Neural progenitor cell (in vitro differentiated cells): ENCODE measurements around the gene PGP. TPM values are rescaled to one million over a fixed set of nuclear protein-coding genes. Genes with fewer than 3 reads are reported as not detected.

Source experiments
- DNase-seq: peaks from one replicate; pipeline ENCODE4 v3.0.0-alpha.2; 2016; ENCODE audit warnings: low spot score
- H2AFZ ChIP-seq: fragments of 200-600 bp; sonication (generic); replicated peaks from 2 replicates; pipeline ENCODE4 v1.6.1; 2016; ENCODE audit warnings: antibody characterized with exemption
- H3F3A ChIP-seq: fragments of 200-600 bp; sonication (generic); 2 replicates; pipeline ENCODE4 v1.6.1; 2016; ENCODE audit warnings: antibody characterized with exemption, low read depth
- H3K27ac ChIP-seq: fragments of 200-600 bp; sonication (generic); 2 replicates; pipeline ENCODE4 v1.5.1; 2016; ENCODE audit warnings: mild to moderate bottlenecking
- H3K27me3 ChIP-seq: fragments of 200-600 bp; sonication (generic); 2 replicates; pipeline ENCODE4 v1.6.1; 2016; ENCODE audit warnings: mild to moderate bottlenecking, moderate library complexity
- H3K36me3 ChIP-seq: fragments of 200-600 bp; sonication (generic); 2 replicates; pipeline ENCODE4 v1.5.1; 2016
- H3K4me1 ChIP-seq: fragments of 200-600 bp; sonication (generic); 2 replicates; pipeline ENCODE4 v1.6.1; 2016; ENCODE audit warnings: mixed run types
- H3K4me2 ChIP-seq: fragments of 200-600 bp; sonication (generic); 2 replicates; pipeline ENCODE4 v1.6.1; 2016
- H3K4me3 ChIP-seq: fragments of 200-600 bp; sonication (generic); 2 replicates; pipeline ENCODE4 v1.5.1; 2016
- H3K79me2 ChIP-seq: fragments of 200-600 bp; sonication (generic); 2 replicates; pipeline ENCODE4 v1.6.1; 2016; ENCODE audit warnings: low read depth
- H3K9ac ChIP-seq: fragments of 200-600 bp; sonication (generic); 2 replicates; pipeline ENCODE4 v1.6.1; 2016
- H3K9me3 ChIP-seq: fragments of 200-600 bp; sonication (generic); 2 replicates; pipeline ENCODE4 v1.5.1; 2016; ENCODE audit warnings: low read depth
- H4K20me1 ChIP-seq: fragments of 200-600 bp; sonication (generic); 2 replicates; pipeline ENCODE4 v1.6.1; 2016; ENCODE audit warnings: low read depth
- H3K27ac Mint-ChIP-seq: 3 replicates; pipeline ENCODE4 v1.8.0; 2021; ENCODE audit warnings: mixed read lengths
- H3K27me3 Mint-ChIP-seq: 2 replicates; pipeline ENCODE4 v1.8.0; 2022; ENCODE audit warnings: low read depth, mild to moderate bottlenecking, inconsistent platforms, moderate library complexity, mixed read lengths; ENCODE audit not compliant: insufficient read depth
- H3K36me3 Mint-ChIP-seq: 3 replicates; pipeline ENCODE4 v1.8.0; 2021; ENCODE audit warnings: mixed read lengths
- H3K4me1 Mint-ChIP-seq: 3 replicates; pipeline ENCODE4 v1.8.0; 2021; ENCODE audit warnings: mixed read lengths
- H3K4me3 Mint-ChIP-seq: 3 replicates; pipeline ENCODE4 v1.8.0; 2021; ENCODE audit warnings: mild to moderate bottlenecking, moderate library complexity, mixed read lengths
- H3K9me3 Mint-ChIP-seq: 3 replicates; pipeline ENCODE4 v1.8.0; 2020; ENCODE audit warnings: mixed read lengths
- CTCF ChIP-seq: fragments of 200-600 bp; sonication (generic); IDR thresholded peaks from 2 replicates; pipeline ENCODE4 v1.5.1; 2017; ENCODE audit warnings: antibody characterized with exemption, mild to moderate bottlenecking
- EZH2 ChIP-seq: fragments of 200-600 bp; sonication (generic); IDR thresholded peaks from 2 replicates; pipeline ENCODE4 v1.6.1; 2017; ENCODE audit warnings: antibody characterized with exemption, mild to moderate bottlenecking, moderate library complexity
- EZH2phosphoT487 ChIP-seq: fragments of 200-600 bp; sonication (generic); IDR thresholded peaks from 2 replicates; pipeline ENCODE4 v1.6.1; 2017; ENCODE audit warnings: antibody characterized with exemption
- total RNA-seq: library from RNA; depleted of rRNA; stranded (reverse); fragments of >200 nt; gene quantifications from 2 replicates; pipeline ENCODE4 v1.2.3, GENCODE V29; 2015; ENCODE audit warnings: low replicate concordance

PGP gene
- total RNA-seq, 1 donor from 2014 or later = 13.3 TPM

GRCh38 chr16:2177561-2177960, 37.1 kb downstream of the PGP start:
- Histone ChIP-seq H3K36me3 (no peaks in the 10 kb centered on the region), H3K9me3 (no peaks in the 10 kb centered on the region), H2AFZ (no peak overlapping the region), H3K9ac (no peak overlapping the region), H3K4me3 (no peak overlapping the region), H3K4me1 (no peaks in the 10 kb centered on the region), H3K4me2 (no peak overlapping the region), H3K79me2 (no peaks in the 10 kb centered on the region), H3F3A (peaks cover 5% of the 10 kb centered on the region), H3K27ac (no peak overlapping the region), H3K27me3 (no peaks in the 10 kb centered on the region), H4K20me1 (no peaks in the 10 kb centered on the region)
- TF ChIP-seq CTCF = no peak
- no peak for TF ChIP-seq EZH2phosphoT487
- TF ChIP-seq EZH2 = no peak
- H3K9me3 Mint-ChIP-seq = no peaks in the 10 kb centered on the region
- peaks cover 3% of the 10 kb centered on the region for H3K4me1 Mint-ChIP-seq
- H3K27ac Mint-ChIP-seq = no peak overlapping the region
- H3K36me3 Mint-ChIP-seq = peaks cover 2% of the 10 kb centered on the region
- no peak for DNase-seq
- peaks cover 5% of the 10 kb centered on the region for H3K27me3 Mint-ChIP-seq
- no peak overlapping the region for H3K4me3 Mint-ChIP-seq

- no peaks in the 10 kb centered on the region for H3K9me3 Mint-ChIP-seq
- H3K4me3 ChIP-seq = no peak overlapping the region
- no peak overlapping the region for H3K4me3 Mint-ChIP-seq
- no peak overlapping the region for H3K9ac ChIP-seq
- no peaks in the 10 kb centered on the region for H3K36me3 ChIP-seq
- H3K9me3 ChIP-seq = no peaks in the 10 kb centered on the region
- H3K27ac Mint-ChIP-seq = no peak overlapping the region
- H3K27me3 ChIP-seq = no peaks in the 10 kb centered on the region
- H3K4me1 ChIP-seq = no peaks in the 10 kb centered on the region
- DNase-seq = no peak
- no peak overlapping the region for H3K4me2 ChIP-seq
- peaks cover under 1% of the 10 kb centered on the region for H3K36me3 Mint-ChIP-seq
- TF ChIP-seq EZH2phosphoT487 (no peak), CTCF (no peak), EZH2 (no peak)
- peaks cover 5% of the 10 kb centered on the region for H3K27me3 Mint-ChIP-seq
- no peaks in the 10 kb centered on the region for H3K79me2 ChIP-seq
- H2AFZ ChIP-seq = no peak overlapping the region
- H3K27ac ChIP-seq = no peak overlapping the region
- H4K20me1 ChIP-seq = no peaks in the 10 kb centered on the region
- H3K4me1 Mint-ChIP-seq = peaks cover 3% of the 10 kb centered on the region
- H3F3A ChIP-seq = peaks cover 5% of the 10 kb centered on the region
Observed at GRCh38 chr16:2177101-2177500, 37.5 kb downstream of the PGP start.

- H3K9ac ChIP-seq = no peak overlapping the region
- no peaks in the 10 kb centered on the region for H3K9me3 Mint-ChIP-seq
- no peaks in the 10 kb centered on the region for H3K79me2 ChIP-seq
- no peak overlapping the region for H3K4me3 ChIP-seq
- no peaks in the 10 kb centered on the region for H3K4me1 ChIP-seq
- no peaks in the 10 kb centered on the region for H3K27me3 ChIP-seq
- H3K4me1 Mint-ChIP-seq = no peaks in the 10 kb centered on the region
- H3K36me3 ChIP-seq = no peaks in the 10 kb centered on the region
- TF ChIP-seq CTCF (no peak), EZH2 (no peak), EZH2phosphoT487 (no peak)
- H3K9me3 ChIP-seq = no peaks in the 10 kb centered on the region
- H3K27ac Mint-ChIP-seq = no peak overlapping the region
- peaks cover 2% of the 10 kb centered on the region for H3K36me3 Mint-ChIP-seq
- H3K4me3 Mint-ChIP-seq = no peak overlapping the region
- no peak overlapping the region for H2AFZ ChIP-seq
- H3F3A ChIP-seq = peaks cover 5% of the 10 kb centered on the region
- no peak overlapping the region for H3K4me2 ChIP-seq
- no peak for DNase-seq
- H3K27ac ChIP-seq = no peak overlapping the region
- peaks cover 2% of the 10 kb centered on the region for H3K27me3 Mint-ChIP-seq
- H4K20me1 ChIP-seq = no peaks in the 10 kb centered on the region
Observed at GRCh38 chr16:2176047-2176446, 38.6 kb downstream of the PGP start.
